Measurements from ENCODE around the gene PSMD11.

Gene PSMD11

DNA sequence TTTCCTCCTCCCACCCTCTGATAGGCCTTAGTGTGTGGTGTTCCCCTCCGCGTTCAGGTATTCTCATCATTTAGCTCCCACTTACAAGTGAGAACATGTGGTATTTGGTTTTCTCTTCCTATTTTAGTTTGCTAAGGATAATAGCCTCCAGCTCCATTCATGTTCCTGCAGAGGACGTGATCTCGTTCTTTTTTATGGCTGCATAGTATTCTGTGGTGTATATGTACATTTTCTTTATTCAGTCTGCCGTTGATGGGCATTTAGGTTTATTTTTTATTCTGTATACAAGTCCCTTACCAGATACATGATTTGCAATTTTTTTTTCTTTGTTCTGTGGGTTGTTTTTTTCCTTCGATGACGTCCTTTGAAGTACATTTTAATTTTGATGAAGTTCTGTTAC, 23.6 kb downstream of the PSMD11 start:
- no peak for TF ChIP-seq ZFP30 (CRISPR knock-in tag; IDR thresholded peaks at IDR 0.05)
- no peak for TF ChIP-seq ESRRG (CRISPR knock-in tag; IDR thresholded peaks at IDR 0.05)
- TF ChIP-seq ZC3H10 (CRISPR knock-in tag; IDR thresholded peaks at IDR 0.05) = no peak
- TF ChIP-seq ZNF8 (CRISPR knock-in tag; IDR thresholded peaks at IDR 0.05) = no peak
- TF ChIP-seq TOX (CRISPR knock-in tag; IDR thresholded peaks at IDR 0.05; ENCODE audit: borderline replicate concordance) = no peak
- TF ChIP-seq, protein P1, sequence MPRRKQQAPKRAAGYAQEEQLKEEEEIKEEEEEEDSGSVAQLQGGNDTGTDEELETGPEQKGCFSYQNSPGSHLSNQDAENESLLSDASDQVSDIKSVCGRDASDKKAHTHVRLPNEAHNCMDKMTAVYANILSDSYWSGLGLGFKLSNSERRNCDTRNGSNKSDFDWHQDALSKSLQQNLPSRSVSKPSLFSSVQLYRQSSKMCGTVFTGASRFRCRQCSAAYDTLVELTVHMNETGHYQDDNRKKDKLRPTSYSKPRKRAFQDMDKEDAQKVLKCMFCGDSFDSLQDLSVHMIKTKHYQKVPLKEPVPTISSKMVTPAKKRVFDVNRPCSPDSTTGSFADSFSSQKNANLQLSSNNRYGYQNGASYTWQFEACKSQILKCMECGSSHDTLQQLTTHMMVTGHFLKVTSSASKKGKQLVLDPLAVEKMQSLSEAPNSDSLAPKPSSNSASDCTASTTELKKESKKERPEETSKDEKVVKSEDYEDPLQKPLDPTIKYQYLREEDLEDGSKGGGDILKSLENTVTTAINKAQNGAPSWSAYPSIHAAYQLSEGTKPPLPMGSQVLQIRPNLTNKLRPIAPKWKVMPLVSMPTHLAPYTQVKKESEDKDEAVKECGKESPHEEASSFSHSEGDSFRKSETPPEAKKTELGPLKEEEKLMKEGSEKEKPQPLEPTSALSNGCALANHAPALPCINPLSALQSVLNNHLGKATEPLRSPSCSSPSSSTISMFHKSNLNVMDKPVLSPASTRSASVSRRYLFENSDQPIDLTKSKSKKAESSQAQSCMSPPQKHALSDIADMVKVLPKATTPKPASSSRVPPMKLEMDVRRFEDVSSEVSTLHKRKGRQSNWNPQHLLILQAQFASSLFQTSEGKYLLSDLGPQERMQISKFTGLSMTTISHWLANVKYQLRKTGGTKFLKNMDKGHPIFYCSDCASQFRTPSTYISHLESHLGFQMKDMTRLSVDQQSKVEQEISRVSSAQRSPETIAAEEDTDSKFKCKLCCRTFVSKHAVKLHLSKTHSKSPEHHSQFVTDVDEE (CRISPR knock-in tag; IDR thresholded peaks at IDR 0.05) = no peak
- no peak for TF ChIP-seq CSRNP3 (CRISPR knock-in tag; IDR thresholded peaks at IDR 0.05)
- TF ChIP-seq RARB (CRISPR knock-in tag; IDR thresholded peaks at IDR 0.05) = no peak
- TF ChIP-seq ZNF565 (CRISPR knock-in tag; conservative IDR thresholded peaks at IDR 0.05; ENCODE audit: low read depth) = no peak
- TF ChIP-seq ISL1 (CRISPR knock-in tag; IDR thresholded peaks at IDR 0.05) = no peak
- TF ChIP-seq TCF4 (CRISPR knock-in tag; IDR thresholded peaks at IDR 0.05; ENCODE audit: borderline replicate concordance) = no peak
- no peak for TF ChIP-seq ZFP3 (CRISPR knock-in tag; IDR thresholded peaks at IDR 0.05)
- no peak for TF ChIP-seq SNAI2 (CRISPR knock-in tag; IDR thresholded peaks at IDR 0.05)
- TF ChIP-seq, protein P2, sequence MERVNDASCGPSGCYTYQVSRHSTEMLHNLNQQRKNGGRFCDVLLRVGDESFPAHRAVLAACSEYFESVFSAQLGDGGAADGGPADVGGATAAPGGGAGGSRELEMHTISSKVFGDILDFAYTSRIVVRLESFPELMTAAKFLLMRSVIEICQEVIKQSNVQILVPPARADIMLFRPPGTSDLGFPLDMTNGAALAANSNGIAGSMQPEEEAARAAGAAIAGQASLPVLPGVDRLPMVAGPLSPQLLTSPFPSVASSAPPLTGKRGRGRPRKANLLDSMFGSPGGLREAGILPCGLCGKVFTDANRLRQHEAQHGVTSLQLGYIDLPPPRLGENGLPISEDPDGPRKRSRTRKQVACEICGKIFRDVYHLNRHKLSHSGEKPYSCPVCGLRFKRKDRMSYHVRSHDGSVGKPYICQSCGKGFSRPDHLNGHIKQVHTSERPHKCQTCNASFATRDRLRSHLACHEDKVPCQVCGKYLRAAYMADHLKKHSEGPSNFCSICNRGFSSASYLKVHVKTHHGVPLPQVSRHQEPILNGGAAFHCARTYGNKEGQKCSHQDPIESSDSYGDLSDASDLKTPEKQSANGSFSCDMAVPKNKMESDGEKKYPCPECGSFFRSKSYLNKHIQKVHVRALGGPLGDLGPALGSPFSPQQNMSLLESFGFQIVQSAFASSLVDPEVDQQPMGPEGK (CRISPR knock-in tag; IDR thresholded peaks at IDR 0.05; ENCODE audit: borderline replicate concordance) = no peak
- no peak for ATAC-seq

GRCh38 chr17:32470405-32471167, 26.3 kb downstream of the PSMD11 start:
- no peak for TF ChIP-seq ISL1 (CRISPR knock-in tag; IDR thresholded peaks at IDR 0.05)
- TF ChIP-seq GLIS3 (CRISPR knock-in tag; IDR thresholded peaks at IDR 0.05) = no peak
- TF ChIP-seq, protein P3, sequence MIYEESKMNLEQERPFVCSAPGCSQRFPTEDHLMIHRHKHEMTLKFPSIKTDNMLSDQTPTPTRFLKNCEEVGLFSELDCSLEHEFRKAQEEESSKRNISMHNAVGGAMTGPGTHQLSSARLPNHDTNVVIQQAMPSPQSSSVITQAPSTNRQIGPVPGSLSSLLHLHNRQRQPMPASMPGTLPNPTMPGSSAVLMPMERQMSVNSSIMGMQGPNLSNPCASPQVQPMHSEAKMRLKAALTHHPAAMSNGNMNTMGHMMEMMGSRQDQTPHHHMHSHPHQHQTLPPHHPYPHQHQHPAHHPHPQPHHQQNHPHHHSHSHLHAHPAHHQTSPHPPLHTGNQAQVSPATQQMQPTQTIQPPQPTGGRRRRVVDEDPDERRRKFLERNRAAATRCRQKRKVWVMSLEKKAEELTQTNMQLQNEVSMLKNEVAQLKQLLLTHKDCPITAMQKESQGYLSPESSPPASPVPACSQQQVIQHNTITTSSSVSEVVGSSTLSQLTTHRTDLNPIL (CRISPR knock-in tag; IDR thresholded peaks at IDR 0.05; ENCODE audit: low read depth) = no peak
- no peak for TF ChIP-seq ARNTL (CRISPR knock-in tag; IDR thresholded peaks at IDR 0.05; ENCODE audit: borderline replicate concordance, low read depth)
- TF ChIP-seq, protein P2 (CRISPR knock-in tag; IDR thresholded peaks at IDR 0.05; ENCODE audit: borderline replicate concordance) = no peak
- no peak for ATAC-seq

GRCh38 chr17:32471652-32472051, 27.3 kb downstream of the PSMD11 start:
- no peak for ATAC-seq
- TF ChIP-seq, protein P1 (CRISPR knock-in tag; IDR thresholded peaks at IDR 0.05) = no peak
- TF ChIP-seq ISL1 (CRISPR knock-in tag; IDR thresholded peaks at IDR 0.05) = no peak
- no peak for TF ChIP-seq TOX (CRISPR knock-in tag; IDR thresholded peaks at IDR 0.05; ENCODE audit: borderline replicate concordance)
- no peak for TF ChIP-seq TCF4 (CRISPR knock-in tag; IDR thresholded peaks at IDR 0.05; ENCODE audit: borderline replicate concordance)
- TF ChIP-seq GLIS3 (CRISPR knock-in tag; IDR thresholded peaks at IDR 0.05) = no peak
- TF ChIP-seq RARB (CRISPR knock-in tag; IDR thresholded peaks at IDR 0.05) = no peak
- TF ChIP-seq ZNF8 (CRISPR knock-in tag; IDR thresholded peaks at IDR 0.05) = no peak
- TF ChIP-seq CSDC2 (CRISPR knock-in tag; IDR thresholded peaks at IDR 0.05) = no peak
- no peak for TF ChIP-seq SNAI2 (CRISPR knock-in tag; IDR thresholded peaks at IDR 0.05)
- no peak for TF ChIP-seq ARNTL (CRISPR knock-in tag; IDR thresholded peaks at IDR 0.05; ENCODE audit: borderline replicate concordance, low read depth)
- TF ChIP-seq PPARA (CRISPR knock-in tag; IDR thresholded peaks at IDR 0.05; ENCODE audit: borderline replicate concordance) = no peak
- no peak for TF ChIP-seq ZFP3 (CRISPR knock-in tag; IDR thresholded peaks at IDR 0.05)
- TF ChIP-seq, protein P3 (CRISPR knock-in tag; IDR thresholded peaks at IDR 0.05; ENCODE audit: low read depth) = no peak
- TF ChIP-seq, protein P2 (CRISPR knock-in tag; IDR thresholded peaks at IDR 0.05; ENCODE audit: borderline replicate concordance) = no peak
